ENCODE data around the gene CA14. TPM values are rescaled to one million over a fixed set of nuclear protein-coding genes. Genes with fewer than 3 reads are reported as not detected.

Gene CA14
- total and polyA plus RNA-seq, 2 of the 4 experiments (the other 2 are of a cell fraction) = not detected

- WGBS, 2 experiments (ENCODE audit: extremely low coverage in 2 of 2, insufficient read length in 1 of 2) = 100% methylated on average over 4 of the region's 4 CpGs; no CpG with 5 or more reads in 1 of the 2 experiments
- Histone ChIP-seq H3K4me1 (ENCODE audit: control insufficient read depth, insufficient read depth, low read length) (peaks cover 2% of the 10 kb centered on the region; the same call in 1 of the 2 replicates), H3K4me3 (ENCODE audit: insufficient read depth, low read depth, low read length) (no peak overlapping the region), H3K56ac (ENCODE audit: extremely low read depth, insufficient read depth, low read length) (no peak overlapping the region), H3K4me2 (ENCODE audit: low read depth, low read length) (no peak overlapping the region), H3K36me3 (ENCODE audit: control insufficient read depth, insufficient read depth, low read length) (peaks cover 6% of the 10 kb centered on the region), H3K14ac (replicated peaks; ENCODE audit: low read depth, low read length) (no peak overlapping the region), H3K79me1 (ENCODE audit: low read depth in 1 of 2, low read length in 2 of 2) (peaks cover 5 to 18% of the 10 kb centered on the region in 2 experiments; a peak in 3 of 4 replicates), H3K23ac (ENCODE audit: low read depth, low read length) (no peak overlapping the region), H2BK5ac (ENCODE audit: low read depth, low read length, poor library complexity, severe bottlenecking) (no peak overlapping the region), H2BK15ac (ENCODE audit: low read depth, low read length) (no peak overlapping the region), H2BK120ac (ENCODE audit: low read depth, low read length) (no peak overlapping the region), H3K9ac (ENCODE audit: low read depth, low read length) (no peak overlapping the region), H4K5ac (ENCODE audit: low read depth, low read length) (no peak overlapping the region), H3K27me3 (ENCODE audit: control insufficient read depth, insufficient read depth, low read length) (no peaks in the 10 kb centered on the region), H3K9me1 (ENCODE audit: insufficient read depth, low read length) (peaks cover 4% of the 10 kb centered on the region), H2AFZ (replicated peaks; ENCODE audit: low read length, poor library complexity) (no peak overlapping the region), H2AK5ac (ENCODE audit: low read depth, low read length) (no peak overlapping the region), H4K20me1 (ENCODE audit: insufficient read depth, low read length) (no peaks in the 10 kb centered on the region), H2AK9ac (replicated peaks; ENCODE audit: low read depth, low read length, poor library complexity) (no peak overlapping the region), H3K4ac (ENCODE audit: low read depth, low read length) (no peak overlapping the region), H3K9me3 (ENCODE audit: control insufficient read depth, insufficient read depth, low read length) (no peaks in the 10 kb centered on the region), H4K8ac (ENCODE audit: low read depth in 2 of 2, low read length in 2 of 2) (no peak overlapping the region), H3K27ac (ENCODE audit: insufficient read depth, low read length) (no peak overlapping the region), H2BK20ac (ENCODE audit: low read depth, low read length) (no peak overlapping the region), H4K91ac (ENCODE audit: insufficient read depth, low read depth, low read length) (no peak overlapping the region), H3K18ac (ENCODE audit: low read depth, low read length) (no peak overlapping the region)
- DNase-seq (no peak), ATAC-seq (ENCODE audit: low read depth) (no peak)
- TF ChIP-seq NFE2L2 (IDR thresholded peaks at IDR 0.05; ENCODE audit: low read depth, low read length) (no peak), SMC3 (IDR thresholded peaks at IDR 0.05; ENCODE audit: low read depth, low read length) (no peak), MAFK (IDR thresholded peaks at IDR 0.05; ENCODE audit: low read depth, low read length) (no peak), CEBPB (IDR thresholded peaks at IDR 0.05; ENCODE audit: low read depth, low read length) (no peak), MAZ (IDR thresholded peaks at IDR 0.05; ENCODE audit: borderline replicate concordance, low read depth, low read length) (no peak), RCOR1 (IDR thresholded peaks at IDR 0.05; ENCODE audit: insufficient replicate concordance, low read length) (no peak), FOS (IDR thresholded peaks at IDR 0.05; ENCODE audit: low read depth, low read length) (no peak), MXI1 (IDR thresholded peaks at IDR 0.05; ENCODE audit: borderline replicate concordance, low read depth, low read length) (no peak), RFX5 (IDR thresholded peaks at IDR 0.05; ENCODE audit: low read depth, low read length) (no peak)
- CTCF ChIA-PET = no interaction called here
- dilution Hi-C loops (cut with HindIII; ENCODE audit: low sequenced_read_pairs, unreplicated experiment) = no loop called here
- no TSS peak for BruUV-seq (replicated peaks)
- POLR2A ChIA-PET (ENCODE audit: unreplicated experiment) = no interaction called here
- intact Hi-C loops (cut with micrococcal nuclease) = no loop called here
- in situ Hi-C loops (cut with MboI; ENCODE audit: low sequenced_read_pairs) = no loop called here
Measured at GRCh38 chr1:150288822-150289221, 31.2 kb downstream of the CA14 start.
